HPDE6-E6E7 (cell line): ENCODE measurements around the gene TMEM234.

Source experiments
- DNase-seq: peaks from one replicate; pipeline ENCODE4 v3.0.0; 2011; ENCODE audit warnings: missing footprints; ENCODE audit errors: extremely low spot score

The TMEM234 gene

DNA sequence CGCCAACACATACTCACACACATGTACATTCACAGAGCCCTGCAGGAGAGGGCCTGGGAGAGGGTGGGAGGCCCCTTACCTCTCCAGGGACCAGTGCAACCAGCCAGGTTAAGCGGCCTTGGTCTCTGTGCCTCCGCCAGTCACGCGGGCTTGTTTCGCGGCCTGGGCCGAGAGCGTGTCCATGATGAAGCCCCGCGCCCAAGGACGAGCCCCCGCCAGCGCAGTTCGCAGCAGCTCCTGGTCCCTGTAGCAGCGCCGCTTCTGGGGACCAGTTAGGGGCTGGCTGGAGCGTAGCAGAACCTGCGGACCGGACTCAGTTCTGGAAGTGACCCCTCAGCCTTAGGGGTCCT is 17.6 kb upstream of the TMEM234 start:
- DNase-seq, result no peak

DNA sequence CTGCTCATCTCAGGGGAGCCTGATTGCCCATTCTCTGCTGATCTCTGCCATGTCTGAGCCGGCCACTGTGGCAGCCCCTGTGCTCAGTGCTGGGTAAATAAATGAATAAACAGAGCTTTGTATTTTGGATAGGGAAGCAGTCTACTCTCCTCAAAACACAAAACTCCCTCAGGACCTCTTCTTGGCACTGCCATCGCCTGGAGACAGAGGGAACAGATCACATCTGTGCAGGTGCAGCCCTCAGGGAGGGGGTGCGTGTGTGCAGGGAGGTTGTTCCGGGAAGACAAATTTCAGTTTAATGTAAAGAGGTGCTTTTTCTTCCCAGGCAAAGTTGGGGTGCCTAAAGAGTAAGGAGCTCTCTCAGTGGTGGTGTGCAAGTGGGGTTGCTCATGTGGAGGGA is 17.2 kb upstream of the TMEM234 start:
- no peak for DNase-seq

DNA sequence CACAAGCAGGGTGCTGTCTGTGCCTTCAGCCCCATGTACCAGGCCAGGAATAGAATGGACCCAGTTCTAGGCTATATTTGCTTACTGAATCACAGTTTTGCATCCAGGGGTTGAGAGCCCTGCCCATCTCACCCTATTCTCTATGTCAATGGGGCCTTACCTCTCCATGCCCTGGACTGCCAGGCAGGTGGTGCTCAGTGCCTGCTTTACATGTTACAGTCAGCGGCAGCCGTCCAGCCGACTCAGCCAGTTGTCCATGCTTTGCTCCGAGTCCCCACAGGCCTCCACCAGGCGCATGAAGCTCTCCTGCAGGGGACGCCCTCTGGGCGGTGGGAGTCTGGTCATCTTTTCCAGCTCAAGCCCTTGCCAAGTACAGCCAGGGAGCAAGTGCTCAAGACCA is 12.6 kb upstream of the TMEM234 start:
- no peak for DNase-seq

DNA sequence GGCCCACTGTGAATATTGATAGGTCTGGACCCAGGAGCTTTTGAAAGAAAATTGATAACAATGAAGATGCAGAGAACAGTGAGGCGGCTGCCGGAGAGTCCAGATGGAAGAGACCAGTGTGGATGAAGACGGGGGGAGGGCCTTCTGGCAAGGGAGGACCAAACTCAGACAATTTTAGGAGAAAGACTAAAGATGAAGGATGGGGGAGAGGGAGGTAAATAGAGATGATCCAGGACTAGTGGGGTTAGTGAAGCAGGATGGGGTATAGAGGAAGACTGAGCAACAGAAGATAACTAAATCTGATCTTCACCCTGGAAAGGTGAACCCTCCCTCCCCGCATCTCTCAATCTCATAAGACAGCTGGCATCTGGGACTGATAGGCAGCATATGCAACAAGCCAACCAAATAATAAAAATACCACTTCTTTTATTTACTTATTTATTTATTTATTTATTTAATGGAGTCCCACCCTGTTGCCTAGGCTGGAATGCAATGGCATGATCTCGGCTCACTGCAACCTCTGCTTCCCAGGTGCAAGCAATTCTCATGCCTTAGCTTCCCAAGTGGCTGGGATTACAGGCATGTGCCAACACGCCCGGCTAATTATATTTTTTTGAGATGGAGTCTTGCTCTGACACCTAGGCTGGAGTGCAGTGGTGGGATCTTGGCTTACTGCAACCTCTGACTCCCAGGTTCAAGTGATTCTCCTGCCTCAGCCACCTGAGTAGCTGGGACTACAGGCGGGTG is 10.6 kb upstream of the TMEM234 start:
- DNase-seq, result no peak

DNA sequence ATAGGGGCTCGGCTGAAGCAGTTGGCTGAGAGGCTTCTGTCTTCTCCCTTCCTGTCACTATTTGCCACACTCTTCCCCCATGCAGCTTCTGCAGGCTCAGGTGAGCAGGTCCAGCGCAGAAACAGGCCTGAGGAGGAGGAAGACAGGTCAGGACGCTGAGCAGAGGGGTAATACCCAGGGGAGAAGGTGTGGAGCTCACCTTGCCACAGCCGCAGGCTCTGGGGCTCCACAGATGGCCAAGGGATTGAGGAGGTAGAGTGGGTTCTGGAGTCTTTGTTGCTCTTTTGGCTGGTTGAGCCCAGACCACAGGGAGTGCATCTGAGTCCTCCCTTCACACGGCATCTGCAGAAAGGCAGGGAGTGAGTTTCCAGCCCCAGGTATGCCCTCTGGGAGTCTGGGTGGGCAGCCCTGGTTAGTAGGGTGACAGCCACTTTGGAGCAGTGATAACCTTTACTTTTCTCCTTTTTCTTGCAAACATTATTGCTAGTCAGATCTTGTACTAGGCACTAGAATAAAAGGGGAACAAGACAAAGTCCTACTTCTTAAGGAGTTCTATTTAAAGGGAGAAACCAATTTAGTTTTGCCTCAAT is 9.8 kb upstream of the TMEM234 start:
- DNase-seq, result no peak

DNA sequence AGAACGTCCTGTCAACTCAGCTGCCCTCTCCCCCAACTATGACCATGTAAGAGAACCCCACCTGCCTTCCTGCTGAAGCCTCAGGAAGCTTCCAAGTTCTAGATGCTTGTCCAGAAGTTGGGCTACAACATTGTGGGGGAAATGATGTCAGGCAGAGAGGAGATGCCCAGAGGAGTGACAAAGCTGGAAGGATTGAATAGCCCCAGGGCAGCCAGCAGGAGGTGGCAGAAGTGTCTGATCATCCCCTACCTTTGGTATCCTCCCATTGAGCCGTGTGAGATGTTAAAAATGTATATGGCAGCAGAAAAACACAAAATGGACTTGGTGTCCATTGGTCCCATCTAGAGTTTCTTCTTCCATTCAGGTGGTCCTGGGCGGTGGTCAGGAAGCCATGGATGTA is 6.6 kb upstream of the TMEM234 start:
- no peak for DNase-seq

DNA sequence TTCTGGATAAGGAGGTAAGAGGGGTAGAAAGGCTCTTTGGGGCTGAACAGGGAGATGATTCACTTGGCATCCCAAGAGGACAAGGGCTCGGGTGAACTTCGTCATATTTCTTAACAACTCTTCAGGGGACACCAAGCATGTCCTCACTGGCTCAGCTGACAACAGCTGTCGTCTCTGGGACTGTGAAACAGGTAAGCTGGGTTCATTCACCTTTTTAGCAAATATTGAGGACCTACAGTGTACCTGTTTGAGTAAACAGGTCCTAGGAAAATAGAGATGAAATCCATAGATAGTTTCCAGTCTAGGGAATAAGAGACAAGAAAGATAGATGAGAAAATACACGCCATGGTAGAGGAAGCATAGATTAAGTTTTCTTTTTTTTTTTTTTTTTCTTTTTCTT is 2.1 kb upstream of the TMEM234 start:
- no peak for DNase-seq

DNA sequence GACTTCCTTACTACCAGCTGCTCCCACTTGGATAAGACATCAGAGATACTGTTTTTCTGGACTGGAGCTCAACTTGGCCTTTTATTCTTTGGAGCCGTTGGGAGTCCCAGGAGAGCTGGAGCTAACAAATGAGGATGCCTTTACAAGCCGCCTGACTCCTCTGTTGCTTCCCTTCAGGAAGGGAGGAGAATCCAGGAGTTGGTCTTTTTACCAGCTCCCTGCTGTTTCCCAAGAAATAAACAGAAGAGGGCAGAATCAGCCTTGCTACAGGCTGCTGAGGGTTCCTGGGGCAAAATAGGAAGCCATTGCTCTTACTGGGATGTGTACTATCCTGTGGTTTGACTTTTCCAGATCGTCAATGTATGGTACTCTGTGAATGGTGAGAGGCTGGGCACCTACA is 1.5 kb upstream of the TMEM234 start:
- no peak for DNase-seq

DNA sequence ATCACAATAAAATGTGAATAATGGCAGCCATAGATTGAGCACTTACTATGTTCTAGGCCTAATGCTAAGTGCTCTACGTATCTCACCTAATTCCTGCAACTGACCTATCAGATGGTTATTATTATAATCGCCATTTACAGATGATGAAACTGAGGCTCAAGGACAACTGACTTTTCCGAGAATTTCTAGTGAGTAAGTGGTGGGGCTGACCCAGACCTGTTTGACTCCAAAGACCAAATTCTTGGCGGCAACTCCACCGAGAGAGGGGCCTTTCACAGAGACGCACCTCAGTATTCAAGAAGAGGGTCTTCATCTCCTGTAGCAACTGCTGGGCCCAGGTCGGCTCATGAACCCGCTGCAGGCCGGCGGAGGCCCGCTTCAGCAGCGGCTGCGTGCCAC is 573 bp downstream of the TMEM234 start:
- DNase-seq, result no peak

DNA sequence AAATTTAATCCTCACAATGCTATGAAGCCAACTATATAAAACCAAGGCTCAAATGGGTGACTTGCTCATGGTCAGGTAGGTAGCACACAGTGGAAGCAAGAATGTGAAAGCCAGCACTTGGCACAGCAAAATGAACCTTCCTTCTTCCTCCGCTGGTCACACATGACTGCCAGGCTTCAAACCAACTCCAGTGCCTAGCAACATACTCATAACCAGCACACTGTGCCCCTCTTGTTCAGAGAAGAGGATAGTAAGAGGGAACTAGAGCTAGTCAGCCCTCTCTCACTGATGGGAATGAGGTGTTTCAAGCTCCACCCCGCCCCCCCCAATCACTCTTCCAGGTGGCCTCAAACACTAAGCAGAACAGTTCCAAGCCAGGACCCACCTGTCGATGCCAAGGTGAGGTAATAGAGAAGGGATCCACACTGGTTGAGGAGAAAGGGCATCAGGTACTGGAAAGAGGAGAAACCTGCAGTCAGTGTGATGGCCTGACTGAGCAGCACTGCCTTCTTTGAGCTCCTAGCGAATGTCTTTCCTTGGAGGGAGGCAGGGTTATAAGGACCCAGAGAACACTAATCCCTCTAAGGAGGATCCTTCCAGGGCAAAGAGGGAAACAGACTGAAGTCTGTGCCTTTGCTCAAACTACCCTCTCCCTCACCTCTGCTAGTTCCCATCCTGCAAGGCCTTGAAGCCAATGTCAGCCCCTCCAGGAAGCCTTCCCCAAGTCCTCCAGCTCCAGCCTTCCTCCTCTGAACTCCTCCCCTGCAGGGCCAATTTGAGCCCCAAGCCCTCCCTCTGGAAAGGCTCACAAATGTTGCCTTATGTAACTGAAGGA is 1.2 kb downstream of the TMEM234 start:
- no peak for DNase-seq

DNA sequence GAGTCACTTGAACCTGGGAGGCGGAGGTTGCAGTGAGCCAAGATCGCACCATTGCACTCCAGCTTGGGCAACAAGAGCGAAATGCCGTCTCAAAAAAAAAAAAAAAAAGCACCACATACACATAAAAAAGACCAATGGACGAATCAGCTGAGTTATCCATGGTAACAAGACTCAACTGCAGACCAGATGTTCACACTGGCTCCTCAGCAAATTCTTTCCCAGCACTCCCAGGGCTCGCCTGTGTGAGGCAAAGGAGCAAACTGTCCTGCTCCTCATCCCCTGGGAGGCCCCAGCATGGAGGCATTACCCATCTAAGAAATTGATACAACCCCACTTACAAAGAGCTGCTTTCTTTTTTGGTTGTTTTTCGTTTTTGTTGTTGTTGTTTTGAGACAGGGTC is 3.1 kb downstream of the TMEM234 start:
- no peak for DNase-seq

DNA sequence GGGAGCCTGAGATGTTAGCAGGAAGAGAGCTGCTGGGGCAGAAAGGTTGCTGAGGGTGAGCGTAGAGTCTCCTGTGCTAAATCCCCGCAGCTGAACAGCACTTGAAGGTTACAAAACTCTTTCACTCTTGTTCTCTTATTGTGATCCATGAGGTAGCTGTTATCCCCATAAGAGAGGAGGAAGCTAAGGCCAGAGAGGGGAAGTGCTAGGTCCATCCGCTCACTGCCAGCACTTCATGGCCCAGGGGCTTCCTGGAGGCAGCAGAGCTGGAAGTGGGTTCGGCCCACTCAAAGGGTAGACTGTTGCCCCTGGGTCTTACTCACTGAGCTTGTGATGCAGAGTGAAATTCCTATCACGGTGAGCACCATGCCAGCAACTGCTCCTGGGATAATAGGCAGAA is 5.6 kb downstream of the TMEM234 start:
- no peak for DNase-seq

DNA sequence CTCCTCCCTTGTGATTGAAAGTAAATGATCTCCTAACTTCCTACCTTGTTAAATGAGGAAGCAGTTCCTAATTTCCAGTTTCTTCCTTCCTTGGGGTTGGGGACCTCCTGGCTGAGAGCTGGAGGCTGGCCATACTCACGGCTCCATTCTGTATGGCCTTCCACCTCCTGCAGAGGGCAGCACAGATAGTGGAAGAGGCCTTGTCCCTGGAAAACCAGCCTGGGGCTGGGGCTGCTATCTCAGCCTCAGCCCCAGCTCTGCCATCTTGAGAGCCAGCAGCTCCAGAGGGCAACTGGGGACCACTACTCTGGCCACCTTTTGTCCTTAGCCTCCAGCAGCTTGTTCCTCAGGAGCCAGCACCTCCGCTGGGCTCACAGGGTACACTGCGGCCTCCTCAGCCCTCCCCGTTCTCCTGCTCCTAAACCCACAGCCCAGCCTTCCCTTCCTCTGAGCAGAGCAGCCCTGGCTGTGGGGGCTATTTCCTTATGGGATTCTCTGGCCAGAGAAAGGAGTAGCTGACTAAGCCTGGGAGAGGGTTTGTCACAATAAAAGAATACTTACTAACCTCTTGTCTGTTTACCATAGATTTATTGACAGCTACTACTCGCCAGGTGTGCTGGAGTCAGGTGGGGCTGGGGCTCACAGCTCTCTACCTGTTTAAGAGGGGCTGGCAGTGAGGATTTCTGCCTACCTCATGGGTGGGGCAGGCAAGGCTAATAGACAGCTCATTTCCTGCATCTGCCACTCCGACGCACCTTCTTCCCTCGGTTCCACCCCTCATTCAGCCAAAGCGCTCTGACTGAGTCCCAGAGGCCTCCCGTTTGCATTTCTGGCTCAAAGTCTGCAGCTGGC is 6.3 kb downstream of the TMEM234 start:
- DNase-seq, result peak; percentile 81

DNA sequence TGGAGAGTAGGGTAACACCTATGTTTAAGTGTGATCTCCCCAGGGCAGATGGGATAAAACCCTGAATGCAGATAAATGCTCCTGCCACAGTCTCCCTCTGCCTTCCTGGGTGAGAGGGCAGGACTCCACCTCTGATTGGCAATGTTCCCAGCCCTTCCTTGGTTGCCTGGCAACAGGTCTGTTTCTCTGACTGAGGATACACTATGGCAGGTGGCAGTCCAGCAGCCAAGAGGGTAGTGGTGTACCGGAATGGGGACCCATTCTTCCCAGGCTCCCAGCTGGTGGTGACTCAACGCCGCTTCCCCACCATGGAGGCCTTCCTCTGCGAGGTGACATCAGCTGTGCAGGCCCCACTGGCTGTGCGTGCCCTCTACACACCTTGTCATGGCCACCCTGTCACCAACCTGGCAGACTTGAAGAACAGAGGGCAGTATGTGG is 13.2 kb downstream of the TMEM234 start, which contains the start of gene DCDC2B:
DCDC2B (plus strand) TSS at position 199 of the 438 bp plus-strand sequence; CDS start at position 204, 5 bp downstream.
- DNase-seq, result peak; percentile 50

DNA sequence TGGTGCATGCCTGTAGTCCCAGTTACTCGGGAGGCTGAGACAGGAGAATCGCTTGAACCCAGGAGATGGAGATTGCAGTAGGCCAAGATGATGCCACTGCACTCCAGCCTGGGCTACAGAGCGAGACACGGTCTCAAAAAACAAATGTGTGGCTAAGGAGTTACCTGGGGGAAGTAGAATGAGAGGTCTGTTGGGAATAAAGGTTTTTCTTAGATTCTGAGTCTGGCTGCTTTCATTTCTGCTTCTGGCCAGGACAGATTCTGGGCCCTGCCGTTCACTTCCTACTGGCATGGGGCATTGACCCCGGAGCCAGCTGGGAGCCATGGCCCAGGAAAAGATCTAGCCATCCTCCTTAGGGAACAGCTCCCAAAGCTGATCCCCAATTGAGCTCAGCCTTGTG is 13.7 kb downstream of the TMEM234 start:
- no peak for DNase-seq

DNA sequence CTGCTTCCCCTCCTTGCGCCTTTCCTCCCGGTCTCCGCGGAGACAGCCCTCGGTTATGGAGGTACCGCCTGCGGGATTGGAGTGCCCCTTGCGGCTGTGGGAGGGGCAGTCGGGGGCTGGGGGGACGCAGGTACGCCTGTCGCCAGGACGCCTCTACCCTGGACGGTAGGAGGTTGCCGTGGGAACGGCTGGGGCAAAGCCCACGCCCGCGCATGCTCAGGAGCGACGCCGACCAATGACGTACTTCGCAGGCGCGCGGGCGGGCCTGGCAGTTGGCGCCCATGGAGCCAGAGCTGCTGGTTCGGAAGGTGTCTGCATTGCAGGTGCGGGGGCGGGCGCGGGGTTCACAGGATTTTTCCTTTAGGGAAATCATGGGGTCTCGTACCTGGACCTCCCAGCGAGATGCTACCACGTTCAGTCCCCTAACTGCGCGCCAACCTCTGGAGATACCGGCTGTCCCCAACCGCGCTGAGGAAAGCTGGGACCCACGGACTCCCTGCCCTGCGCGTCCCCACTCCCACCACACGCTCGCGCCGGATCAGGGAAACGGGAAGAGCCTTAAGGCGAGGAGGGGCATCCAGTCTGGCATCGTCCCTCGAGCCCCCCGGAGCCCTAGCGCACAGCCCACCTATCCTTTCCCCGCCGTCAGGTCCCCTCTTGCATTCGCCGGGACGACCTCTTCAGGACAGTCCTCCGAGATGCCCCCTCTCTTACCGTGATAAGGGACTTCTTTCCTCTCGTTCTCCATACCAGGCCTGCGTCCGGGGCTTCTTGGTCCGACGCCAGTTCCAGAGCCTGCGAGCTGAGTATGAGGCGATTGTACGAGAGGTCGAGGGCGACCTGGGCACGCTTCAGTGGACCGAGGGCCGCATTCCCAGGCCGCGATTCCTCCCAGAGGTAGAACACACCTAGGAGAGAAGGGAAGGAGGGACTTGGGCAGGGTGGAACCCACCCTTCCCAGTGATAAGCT is 16.5 kb downstream of the TMEM234 start, which contains the start of gene IQCC:
IQCC (plus strand) TSS at position 271 of the 970 bp plus-strand sequence; CDS start at position 282, 11 bp downstream.
- DNase-seq, result peak; percentile 85

DNA sequence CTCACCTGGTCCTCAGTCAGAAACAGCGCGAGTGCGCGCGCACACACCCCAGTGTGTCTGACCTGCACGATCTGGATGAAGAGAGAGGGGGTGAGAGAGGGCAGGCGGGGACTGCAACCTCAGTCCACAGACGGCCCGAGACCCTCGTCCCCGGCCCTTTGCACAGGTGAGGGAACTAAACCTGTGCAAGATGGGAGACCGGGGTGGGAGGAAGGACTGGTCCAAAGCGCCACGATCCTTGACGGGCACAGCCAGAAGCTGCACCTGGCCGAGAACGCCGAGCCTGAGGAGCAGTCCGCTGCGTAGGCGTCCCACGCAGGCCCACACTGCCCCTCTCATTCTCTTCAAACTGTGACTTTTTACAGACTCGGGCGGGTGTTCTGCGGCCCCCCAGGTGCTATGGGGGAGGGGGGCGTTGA is 17.2 kb downstream of the TMEM234 start:
- DNase-seq, result no peak

DNA sequence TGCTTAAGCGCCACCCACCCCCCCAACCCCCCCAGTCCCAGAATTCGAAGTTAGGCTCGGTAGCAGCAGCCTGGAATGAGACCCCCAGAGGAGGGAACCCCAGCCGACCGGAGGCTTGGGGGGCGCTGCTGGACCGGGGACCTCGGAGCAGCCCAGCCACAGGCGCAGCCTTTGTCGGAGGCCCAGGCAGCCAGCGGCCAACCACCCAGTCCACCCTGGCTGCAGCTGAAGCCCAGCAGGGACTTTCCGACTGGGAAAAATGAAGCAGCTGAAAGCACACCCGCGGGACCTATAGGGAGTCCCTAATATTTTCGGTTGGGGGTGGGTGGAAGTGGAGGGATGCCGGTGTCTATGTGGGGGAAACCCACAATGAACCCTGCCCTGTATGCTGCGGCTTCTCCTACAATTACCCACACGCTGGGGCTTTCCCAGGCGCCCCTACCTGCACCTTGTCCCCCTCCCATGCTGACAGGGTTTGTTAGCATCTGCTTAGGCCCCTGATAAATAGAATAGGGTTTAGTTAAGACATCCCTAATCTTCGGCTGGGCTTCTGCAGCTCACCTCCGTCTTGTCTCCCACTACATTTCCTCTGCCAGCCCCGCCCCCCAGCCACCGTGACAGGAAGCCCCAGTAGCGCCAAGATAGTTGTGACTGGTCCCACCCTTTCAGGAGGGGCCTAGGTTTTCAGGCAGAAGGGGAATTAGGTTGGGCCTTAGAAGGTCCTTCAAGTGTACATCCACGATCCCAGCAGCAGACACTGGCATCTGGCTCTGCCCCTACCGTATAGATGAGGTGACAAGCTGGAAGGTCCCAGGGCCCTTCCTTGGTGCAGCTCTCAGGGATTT is 20.9 kb downstream of the TMEM234 start:
- peak; percentile 37 for DNase-seq

DNA sequence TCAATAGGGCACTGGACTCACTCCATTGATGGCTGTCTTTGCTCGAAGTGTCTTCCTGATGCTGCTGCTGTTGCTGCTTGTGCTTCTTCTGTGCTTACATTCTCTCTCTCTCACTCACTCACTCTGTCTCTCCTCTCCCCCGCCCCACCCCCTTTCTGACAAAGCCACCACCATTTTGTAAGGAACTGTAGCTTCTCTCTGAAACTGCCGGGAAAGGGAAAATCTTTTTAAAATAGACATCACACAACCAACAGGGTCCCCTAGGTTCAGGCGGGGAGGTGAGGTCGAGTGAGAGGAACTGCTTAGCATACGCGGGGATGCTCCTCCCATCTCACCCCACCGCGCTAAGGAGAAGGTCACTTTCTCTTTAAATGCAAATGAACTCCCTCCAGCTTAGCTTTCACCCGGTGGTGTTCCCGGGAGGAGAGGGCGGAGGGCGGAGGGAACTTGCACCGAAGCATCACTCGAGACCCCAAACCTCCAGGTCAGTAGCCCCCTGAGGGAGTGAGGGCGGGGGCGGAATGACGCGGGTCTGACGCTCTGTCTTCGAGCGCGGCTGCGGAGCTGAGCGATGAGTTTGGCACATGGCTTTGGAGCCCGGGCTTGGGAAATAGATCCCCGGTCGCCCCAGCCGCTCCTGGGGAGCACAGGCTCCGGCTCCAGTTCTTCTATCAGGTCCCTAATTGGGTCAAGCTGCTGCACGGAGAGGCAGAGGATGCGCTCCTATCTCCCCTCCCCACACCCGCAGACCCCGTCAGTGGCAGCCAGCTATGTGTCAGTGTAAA is 21.7 kb downstream of the TMEM234 start, which contains the start of gene CCDC28B:
CCDC28B (plus strand) TSS at position 370 of the 785 bp plus-strand sequence. CDS start 1,341 bp downstream, outside the sequence.
- peak; percentile 58 for DNase-seq
